Measurements from ENCODE around the gene ARMH3.

- TF ChIP-seq GATA2 (IDR thresholded peaks at IDR 0.05; ENCODE audit: low read depth, low read length), result no peak
- TF ChIP-seq GATA3 (IDR thresholded peaks at IDR 0.05; ENCODE audit: low read depth, low read length), result no peak
These were observed 143.3 kb downstream of the ARMH3 start for GRCh38 chr10:101912561-101913179.

All from SH-SY5Y (cell line).